GM19193 (cell line): Measurements from ENCODE around the gene CCND1.

Experiments
- POLR2A ChIP-seq: IDR thresholded peaks from 4 replicates; pipeline ENCODE4 v1.6.1; 2011; ENCODE audit not compliant: insufficient read depth, insufficient read length; ENCODE audit errors: extremely low read depth

The CCND1 gene

DNA sequence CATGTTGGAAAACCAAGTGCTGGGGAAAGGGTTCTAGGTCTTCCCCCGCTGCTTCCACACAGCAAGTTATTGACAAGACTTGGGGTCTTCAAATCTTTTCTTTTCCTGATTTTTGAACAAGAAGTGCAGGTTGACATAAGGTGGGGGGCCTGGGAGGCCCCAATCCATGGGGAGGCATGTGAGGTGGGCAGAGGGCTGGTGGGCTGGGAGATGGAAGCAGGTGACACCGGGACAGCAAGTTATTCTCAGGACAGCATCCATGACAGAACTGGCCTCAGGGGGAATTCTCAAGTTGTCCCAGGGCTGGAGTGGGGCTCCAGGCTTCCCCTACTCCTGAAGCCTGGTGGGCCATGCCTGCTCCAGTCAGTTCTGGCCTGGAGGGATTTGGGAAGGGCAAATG, 57.4 kb downstream of the CCND1 start:
- TF ChIP-seq POLR2A: no peak

DNA sequence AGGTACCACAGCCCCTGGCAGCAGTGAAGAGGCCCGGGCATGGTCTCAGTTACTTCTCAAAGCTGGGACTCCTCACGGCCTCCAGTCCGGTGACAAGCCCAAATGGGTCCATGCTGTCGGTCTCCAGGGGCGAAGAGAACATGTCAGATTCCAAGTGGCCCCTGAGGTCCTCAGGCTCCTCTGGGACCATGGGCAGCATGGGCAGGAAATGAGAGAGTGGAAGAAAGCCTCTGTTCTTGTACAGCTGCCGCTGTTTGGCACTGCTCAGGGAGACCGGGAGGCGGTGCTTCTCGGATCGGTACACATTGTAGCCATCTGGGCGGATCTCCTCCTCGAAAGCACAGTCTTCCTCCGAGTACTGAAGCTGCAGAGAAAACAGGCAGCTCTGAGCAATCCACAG, 58.3 kb downstream of the CCND1 start:
- TF ChIP-seq POLR2A: no peak

DNA sequence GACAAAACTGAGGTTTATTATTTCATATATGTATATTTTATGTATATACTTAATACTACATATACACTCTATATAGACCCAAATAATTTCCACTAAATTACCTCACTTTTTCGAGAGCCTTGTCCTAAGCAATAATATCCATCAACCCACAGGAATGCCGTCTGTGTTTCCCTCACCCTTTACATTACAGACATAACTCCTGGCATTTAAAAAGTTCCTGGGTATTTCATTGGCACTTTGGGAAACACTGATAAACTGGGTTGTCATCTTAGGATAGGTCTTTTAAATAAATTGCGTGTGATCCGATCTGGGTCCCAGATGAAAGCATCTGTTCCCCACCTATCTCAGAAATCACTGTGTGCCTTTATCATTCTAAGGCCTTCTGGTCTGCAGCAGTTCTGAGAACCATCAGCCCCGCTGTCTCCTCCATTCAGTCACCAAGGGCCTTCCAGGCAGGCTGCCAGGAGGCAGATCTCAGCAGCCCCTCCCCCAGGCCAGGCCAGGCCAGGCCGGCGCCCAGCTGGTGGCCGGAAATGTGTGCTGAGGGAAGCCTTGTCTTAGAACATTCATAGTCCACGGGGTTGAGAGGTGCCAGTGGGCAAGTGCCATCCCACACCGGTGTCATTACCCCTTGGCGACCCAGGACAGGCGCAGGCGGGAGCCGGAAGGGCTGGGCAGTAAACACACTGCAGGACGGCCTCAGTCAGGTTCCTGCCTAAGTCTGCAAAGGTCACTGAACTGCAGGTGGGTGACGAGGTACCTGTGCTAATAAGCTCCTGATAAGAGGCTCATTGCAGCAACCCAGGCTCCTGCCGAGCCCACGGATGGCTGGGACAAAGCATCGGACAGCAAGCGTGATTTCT, 59.6 kb downstream of the CCND1 start:
- no peak for TF ChIP-seq POLR2A

DNA sequence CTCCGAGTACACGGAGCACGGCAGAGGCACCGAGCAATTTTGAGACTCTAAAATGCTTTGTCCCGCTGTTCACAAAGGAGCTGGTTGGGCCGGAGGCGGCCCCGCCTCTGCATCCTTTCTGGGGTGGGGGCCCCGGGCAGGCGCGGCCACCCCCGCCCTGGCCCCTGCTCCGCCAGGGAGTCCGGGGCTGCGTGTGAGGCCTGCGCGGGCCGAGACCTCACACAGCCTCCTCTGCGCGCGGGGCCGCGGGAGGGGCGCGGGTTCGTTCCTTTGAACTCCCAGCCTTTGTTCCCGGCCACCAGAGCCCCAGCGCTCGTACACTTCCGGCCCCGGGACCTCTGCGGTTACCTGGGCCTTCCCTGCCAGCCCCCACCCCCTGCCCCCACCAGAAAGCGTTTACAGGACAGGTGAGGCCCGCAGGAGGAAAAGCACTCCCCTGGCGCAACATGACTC, 61.3 kb downstream of the CCND1 start:
- TF ChIP-seq POLR2A: no peak

DNA sequence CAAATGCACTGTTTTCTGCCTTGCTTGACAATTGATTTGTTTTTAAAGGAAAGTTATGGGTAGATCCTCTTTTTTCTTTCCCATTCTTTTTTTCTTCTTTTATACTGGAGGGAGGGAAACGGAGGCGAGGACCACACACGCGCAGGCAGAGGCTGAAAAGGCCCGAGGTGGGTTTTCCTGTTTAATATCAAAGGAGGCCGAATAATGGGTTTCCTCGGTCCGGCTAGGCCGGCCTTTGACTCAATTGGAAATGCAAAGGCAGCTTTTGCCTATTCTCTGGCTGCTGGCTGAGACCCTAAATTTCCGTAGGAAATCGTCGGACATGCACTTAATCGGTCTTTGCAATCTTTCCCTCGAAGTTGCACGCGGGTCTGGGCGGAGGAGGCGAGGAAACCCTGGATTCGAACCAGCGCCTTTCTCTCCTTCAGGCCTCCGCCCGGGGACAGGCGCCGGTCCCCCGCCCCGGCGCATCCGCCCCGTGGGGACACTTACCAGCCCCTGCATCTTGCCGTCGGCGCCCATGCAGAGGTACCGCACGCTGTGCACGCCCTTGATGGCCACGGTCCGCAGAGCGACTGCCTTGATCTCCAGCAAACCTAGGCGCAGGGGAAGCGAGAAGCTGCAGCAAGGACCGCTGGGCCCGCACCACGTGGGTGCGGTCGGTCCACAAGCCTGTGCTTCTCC, 62.0 kb downstream of the CCND1 start:
- no peak for TF ChIP-seq POLR2A

DNA sequence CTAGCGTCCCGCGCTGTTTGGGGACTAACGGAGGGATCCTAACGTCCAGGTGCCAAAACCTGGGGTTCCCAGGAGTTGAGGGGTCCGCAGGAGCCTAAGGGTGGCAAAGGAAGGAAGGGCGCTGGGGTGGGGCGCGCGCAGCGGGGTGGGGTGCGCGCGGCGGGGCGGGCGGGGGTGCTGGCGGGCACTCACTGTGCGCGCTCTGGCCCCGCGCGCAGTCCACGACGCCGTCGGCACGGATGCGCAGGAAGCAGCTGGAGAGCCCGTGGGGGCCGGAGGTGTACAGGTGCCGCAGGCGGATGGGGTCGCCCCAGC, 62.5 kb downstream of the CCND1 start:
- no peak for TF ChIP-seq POLR2A
